ENCODE data around the gene HAUS3. TPM values are rescaled to one million over a fixed set of nuclear protein-coding genes. Genes with fewer than 3 reads are reported as not detected.

HAUS3 gene
- total and polyA plus RNA-seq, 4 donors = 5.6 to 21.0 (median 12.1) TPM

GRCh38 chr4:2251795-2252529, 10.0 kb upstream of the HAUS3 start:
- ATAC-seq (ENCODE audit: insufficient read depth, low FRiP score) = no peak
- TF ChIP-seq CTCF (IDR thresholded peaks at IDR 0.05; ENCODE audit: control extremely low read depth, extremely low read depth) = no peak
- peak in 1 of 3 donors; percentile 10 for DNase-seq
- H3K9ac ChIP-seq (ENCODE audit: insufficient read depth in 1 of 2, low read length in 2 of 2) = no peak overlapping the region
- peaks cover 8 to 67% (median 33%) of the 10 kb centered on the region in 4 donors for H3K36me3 ChIP-seq (ENCODE audit: control insufficient read depth in 4 of 4, insufficient read depth in 4 of 4, low read length in 4 of 4)
- H3K27me3 ChIP-seq (ENCODE audit: control insufficient read depth in 3 of 3, insufficient read depth in 3 of 3, low read length in 2 of 3) = no peaks in the 10 kb centered on the region
- WGBS, 2 donors = 94% methylated on average over 15 to 16 of the region's 16 CpGs
- no peaks in the 10 kb centered on the region for H3K9me3 ChIP-seq (ENCODE audit: control insufficient read depth in 4 of 4, insufficient read depth in 3 of 4, low read length in 3 of 4)
- peaks cover 0 to 16% (median 11%) of the 10 kb centered on the region in 5 donors for H3K4me1 ChIP-seq (ENCODE audit: control insufficient read depth in 5 of 5, insufficient read depth in 5 of 5, low read length in 5 of 5)
- H3K4me3 ChIP-seq = no peak overlapping the region
- H3K27ac ChIP-seq (ENCODE audit: low read depth in 1 of 2, low read length in 1 of 2) = no peak overlapping the region

GRCh38 chr4:2251073-2251794, 9.3 kb upstream of the HAUS3 start:
- TF ChIP-seq CTCF (IDR thresholded peaks at IDR 0.05; ENCODE audit: control extremely low read depth, extremely low read depth) = no peak
- Histone ChIP-seq H3K4me3 (no peak overlapping the region), H3K9me3 (ENCODE audit: control insufficient read depth in 4 of 4, insufficient read depth in 3 of 4, low read length in 3 of 4) (no peaks in the 10 kb centered on the region), H3K9ac (ENCODE audit: insufficient read depth in 1 of 2, low read length in 2 of 2) (no peak overlapping the region), H3K36me3 (ENCODE audit: control insufficient read depth in 4 of 4, insufficient read depth in 4 of 4, low read length in 4 of 4) (peaks cover 8 to 68% (median 32%) of the 10 kb centered on the region in 4 donors), H3K27me3 (ENCODE audit: control insufficient read depth in 3 of 3, insufficient read depth in 3 of 3, low read length in 2 of 3) (no peaks in the 10 kb centered on the region), H3K27ac (ENCODE audit: low read depth in 1 of 2, low read length in 1 of 2) (no peak overlapping the region), H3K4me1 (ENCODE audit: control insufficient read depth in 5 of 5, insufficient read depth in 5 of 5, low read length in 5 of 5) (peaks cover 0 to 10% (median 5%) of the 10 kb centered on the region in 5 donors)
- 94 to 96% methylated on average over 24 to 25 of the region's 25 CpGs for WGBS, 2 donors
- DNase-seq (no peak), ATAC-seq (ENCODE audit: insufficient read depth, low FRiP score) (no peak)

- H3K9ac ChIP-seq (ENCODE audit: insufficient read depth in 1 of 2, low read length in 2 of 2) = no peak overlapping the region
- 94 to 95% methylated on average over 30 of the region's 30 CpGs for WGBS, 2 donors
- peaks cover 0 to 6% (median under 1%) of the 10 kb centered on the region in 5 donors for H3K4me1 ChIP-seq (ENCODE audit: control insufficient read depth in 5 of 5, insufficient read depth in 5 of 5, low read length in 5 of 5)
- DNase-seq (peak in 1 of 3 donors; percentile 8), ATAC-seq (ENCODE audit: insufficient read depth, low FRiP score) (no peak)
- H3K9me3 ChIP-seq (ENCODE audit: control insufficient read depth in 4 of 4, insufficient read depth in 3 of 4, low read length in 3 of 4) = no peaks in the 10 kb centered on the region
- H3K36me3 ChIP-seq (ENCODE audit: control insufficient read depth in 4 of 4, insufficient read depth in 4 of 4, low read length in 4 of 4) = peaks cover 8 to 68% (median 32%) of the 10 kb centered on the region in 4 donors
- TF ChIP-seq CTCF (IDR thresholded peaks at IDR 0.05; ENCODE audit: control extremely low read depth, extremely low read depth) = no peak
- H3K27me3 ChIP-seq (ENCODE audit: control insufficient read depth in 3 of 3, insufficient read depth in 3 of 3, low read length in 2 of 3) = no peaks in the 10 kb centered on the region
- no peak overlapping the region for H3K4me3 ChIP-seq
- no peak overlapping the region for H3K27ac ChIP-seq (ENCODE audit: low read depth in 1 of 2, low read length in 1 of 2)
Measured at GRCh38 chr4:2250357-2251072, 8.6 kb upstream of the HAUS3 start.
